ENCODE measurements around the gene PDE9A. TPM values are rescaled to one million over a fixed set of nuclear protein-coding genes. Genes with fewer than 3 reads are reported as not detected.

Gene PDE9A
- total RNA-seq, 4 donors from 2014 or later = 2.4 to 9.0 (median 3.7) TPM

- TF ChIP-seq CTCF (IDR thresholded peaks at IDR 0.05; ENCODE audit: low read depth) = no peak
Observed at GRCh38 chr21:42613756-42614155, 39.7 kb upstream of the PDE9A start.

GRCh38 chr21:42614396-42614795 lies 39.0 kb upstream of the PDE9A start:
- no peak for TF ChIP-seq CTCF (IDR thresholded peaks at IDR 0.05; ENCODE audit: low read depth)

GRCh38 chr21:42614811-42615351 lies 38.5 kb upstream of the PDE9A start:
- TF ChIP-seq CTCF (IDR thresholded peaks at IDR 0.05; ENCODE audit: low read depth) = no peak

GRCh38 chr21:42615924-42616323 lies 37.5 kb upstream of the PDE9A start:
- no peak for TF ChIP-seq CTCF (IDR thresholded peaks at IDR 0.05; ENCODE audit: low read depth)

- no peak for TF ChIP-seq CTCF (IDR thresholded peaks at IDR 0.05; ENCODE audit: low read depth)
Observed at GRCh38 chr21:42616446-42616845, 37.0 kb upstream of the PDE9A start.

GRCh38 chr21:42616941-42617340 lies 36.5 kb upstream of the PDE9A start:
- no peak for TF ChIP-seq CTCF (IDR thresholded peaks at IDR 0.05; ENCODE audit: low read depth)

- no peak for TF ChIP-seq CTCF (IDR thresholded peaks at IDR 0.05; ENCODE audit: low read depth)
Observed at GRCh38 chr21:42617486-42617885, 35.9 kb upstream of the PDE9A start.
